Measurements from ENCODE around the gene SERPINB12.

The SERPINB12 gene

DNA sequence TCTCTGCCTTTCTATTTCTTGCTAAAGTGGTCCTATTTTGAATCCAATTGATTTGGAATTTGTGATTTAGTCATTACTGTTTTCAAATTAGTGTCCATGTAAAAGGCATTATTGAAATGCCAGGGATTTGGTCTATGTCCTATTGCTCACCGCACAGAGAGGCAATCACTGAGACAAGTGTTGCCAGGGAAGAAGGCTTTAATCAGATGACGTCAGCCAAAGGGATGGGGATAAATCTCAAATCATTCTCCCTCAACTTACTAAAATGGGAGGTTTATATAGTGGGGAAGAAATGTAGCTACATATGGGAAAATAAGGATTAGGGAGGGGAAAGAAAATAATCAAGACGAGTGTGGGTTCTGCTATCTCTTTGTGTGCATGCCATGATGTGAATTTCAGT lies 9.6 kb downstream of the SERPINB12 start:
- no peak for DNase-seq

DNA sequence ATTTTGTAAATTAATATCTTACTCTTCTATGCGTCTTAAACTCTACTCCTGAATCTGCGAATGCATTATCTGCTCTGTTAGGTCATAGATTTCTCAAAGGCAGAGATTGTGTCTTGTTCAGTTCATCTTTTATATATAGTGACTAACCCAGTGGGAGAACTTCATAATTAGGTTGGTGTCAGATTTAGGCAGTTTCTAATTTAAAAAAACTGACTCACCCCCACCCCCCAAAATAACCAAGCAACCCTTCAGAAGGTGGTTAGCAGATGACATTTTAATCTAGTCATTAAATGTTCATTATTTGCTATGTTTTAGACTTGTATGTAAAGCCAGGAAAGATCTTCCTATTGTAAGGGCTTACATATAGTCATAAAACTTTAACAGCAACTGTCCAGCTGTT lies 10.4 kb downstream of the SERPINB12 start:
- DNase-seq: no peak

DNA sequence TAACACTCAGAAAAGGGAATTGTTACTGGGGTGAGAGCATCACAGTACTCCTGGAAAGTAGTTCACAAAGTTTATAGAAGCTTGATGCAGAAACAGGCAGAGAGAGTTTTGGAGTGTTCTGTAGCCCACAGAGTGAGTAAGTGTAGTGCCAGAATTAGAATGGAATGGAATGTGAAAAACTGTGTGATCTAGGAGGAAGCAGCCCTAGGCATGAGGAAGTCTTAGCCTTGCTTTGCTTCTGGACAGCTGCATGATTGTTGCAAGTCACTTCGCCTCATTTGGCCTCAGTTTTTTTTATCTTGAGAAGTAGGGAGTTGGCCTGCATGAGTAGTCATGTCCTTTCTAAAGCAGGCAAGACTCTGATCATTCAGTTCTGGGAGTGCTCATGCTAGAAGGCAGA lies 10.9 kb downstream of the SERPINB12 start:
- DNase-seq: no peak

DNA sequence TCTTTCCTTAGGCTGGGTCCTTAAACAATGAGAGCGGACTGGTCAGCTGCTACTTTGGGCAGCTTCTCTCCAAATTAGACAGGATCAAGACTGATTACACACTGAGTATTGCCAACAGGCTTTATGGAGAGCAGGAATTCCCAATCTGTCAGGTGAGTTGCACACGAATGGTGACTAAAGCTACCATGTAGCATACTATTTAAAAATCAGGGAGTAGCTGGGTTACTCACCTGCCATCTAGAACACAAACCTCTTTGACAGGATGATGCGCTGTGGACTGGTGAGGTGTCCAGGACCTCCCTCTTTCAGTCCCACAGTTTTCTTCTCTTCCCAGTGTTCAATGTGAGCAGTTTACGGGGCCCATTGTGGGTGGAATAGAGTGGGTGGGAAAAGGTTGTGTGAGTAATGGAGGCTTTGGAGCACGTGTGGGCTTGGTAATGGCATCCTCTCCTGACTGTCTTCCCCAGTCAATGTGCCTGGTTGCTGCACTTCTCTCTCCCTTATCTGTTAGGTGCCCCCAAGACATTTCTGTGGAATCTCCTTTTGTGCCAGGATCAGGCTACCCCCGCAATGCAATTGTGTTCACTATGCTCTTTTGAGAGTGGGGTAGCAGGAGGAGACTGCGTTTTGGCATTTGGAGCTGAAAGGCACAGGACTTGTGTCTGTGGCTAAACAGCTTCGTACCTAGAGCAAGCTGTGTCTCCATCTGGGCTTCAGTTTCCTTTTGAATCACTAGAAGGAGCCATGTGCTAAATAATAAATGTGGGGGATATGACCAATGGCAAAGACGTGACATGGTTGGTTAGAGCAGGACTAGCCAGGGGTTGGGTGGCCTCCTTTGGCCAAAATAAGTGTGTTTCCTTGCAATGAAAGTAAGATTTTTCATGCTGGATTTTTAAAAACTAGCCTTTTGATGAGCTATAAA lies 17.7 kb downstream of the SERPINB12 start:
- DNase-seq: no peak

DNA sequence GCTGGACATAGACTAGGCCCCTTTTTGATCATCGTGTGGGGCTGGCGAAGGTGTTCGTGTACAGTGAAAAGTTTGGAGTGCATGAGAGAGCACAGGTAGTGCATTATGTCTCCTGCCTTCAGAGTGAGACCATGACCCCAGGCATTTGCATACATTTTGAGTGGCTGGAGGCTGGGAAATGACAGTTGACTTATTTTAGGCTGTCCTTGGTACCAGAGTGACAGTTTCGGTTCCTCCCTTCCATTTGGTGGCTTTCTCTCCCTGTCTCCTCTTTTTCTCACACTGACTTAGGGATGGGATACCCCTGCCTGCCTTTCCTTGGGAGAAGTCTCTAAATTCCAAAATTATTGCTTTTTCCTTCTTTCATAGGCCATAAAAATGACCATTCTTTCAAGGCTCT lies 20.1 kb downstream of the SERPINB12 start:
- DNase-seq: no peak

DNA sequence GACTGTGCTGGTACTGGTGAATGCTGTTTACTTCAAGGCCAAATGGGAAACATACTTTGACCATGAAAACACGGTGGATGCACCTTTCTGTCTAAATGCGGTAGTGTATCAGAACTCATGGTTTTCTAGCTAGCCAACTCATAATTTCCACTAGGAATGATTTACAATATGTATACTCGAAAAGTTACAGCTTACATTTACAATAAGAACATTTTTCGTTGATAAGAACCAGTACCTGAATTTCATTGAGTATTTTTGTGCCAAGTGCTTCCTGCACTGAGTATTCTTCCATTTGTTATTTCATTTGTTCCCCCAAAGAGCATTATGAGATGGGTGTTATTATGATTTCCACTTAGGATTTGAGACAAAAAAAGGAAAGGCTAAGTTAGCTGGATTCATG lies 21.9 kb downstream of the SERPINB12 start:
- no peak for DNase-seq

DNA sequence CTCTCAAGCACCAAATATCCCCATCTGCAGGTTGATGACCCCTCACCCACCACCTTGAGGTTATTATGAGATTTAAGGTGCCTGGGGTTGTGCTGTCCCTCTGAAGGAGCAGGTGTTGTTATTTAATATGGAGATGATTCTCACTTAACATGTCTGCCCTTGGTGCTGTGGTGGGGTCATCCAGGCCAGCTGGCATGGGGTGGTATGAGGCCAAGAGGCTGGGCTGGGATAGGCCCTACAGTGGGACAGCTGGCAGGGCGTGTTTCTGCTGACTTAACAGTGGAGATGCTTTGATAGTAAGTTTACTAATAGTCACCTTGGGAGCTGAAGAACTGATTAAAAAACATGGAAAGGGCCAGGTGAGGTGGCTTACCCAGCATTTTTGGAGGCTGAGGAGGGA lies 22.4 kb downstream of the SERPINB12 start:
- DNase-seq: no peak

DNA sequence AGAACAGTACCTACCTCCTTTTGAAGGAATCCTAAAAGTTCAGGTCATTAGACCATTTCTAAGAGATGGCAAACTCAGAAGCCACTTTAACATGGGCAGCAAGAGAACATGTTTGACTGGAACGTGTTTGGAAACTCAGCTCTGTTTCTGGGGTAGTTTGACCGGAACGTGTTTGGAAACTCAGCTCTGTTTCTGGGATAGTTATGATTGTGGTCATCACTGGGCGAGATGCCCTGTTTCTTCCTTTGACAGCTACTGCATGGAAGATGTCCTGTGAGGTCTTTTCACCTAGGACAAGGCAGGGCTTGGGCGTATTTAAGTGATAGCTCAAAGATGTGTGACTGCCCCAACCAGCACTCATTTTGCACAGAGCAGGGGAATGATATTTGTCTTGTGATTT lies 25.1 kb downstream of the SERPINB12 start:
- DNase-seq: no peak

DNA sequence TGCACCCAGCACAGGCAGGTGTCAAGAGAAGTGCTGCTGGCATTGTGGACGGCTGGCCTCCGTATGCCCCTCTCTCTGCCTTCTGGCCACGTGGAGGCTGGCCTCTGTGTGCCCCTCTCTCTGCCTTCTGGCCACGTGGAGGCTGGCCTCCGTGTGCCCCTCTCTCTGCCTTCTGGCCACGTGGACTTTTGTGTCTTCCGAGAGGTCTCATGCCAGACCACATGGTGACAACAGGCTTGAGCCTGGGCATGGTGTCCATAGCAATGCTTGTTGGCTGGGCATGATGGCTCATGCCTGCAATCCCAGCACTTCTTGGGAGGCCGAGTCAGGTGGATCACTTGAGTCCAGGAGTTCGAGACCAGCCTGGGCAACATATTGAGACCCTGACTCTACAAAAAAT lies 25.7 kb downstream of the SERPINB12 start:
- DNase-seq: no peak

DNA sequence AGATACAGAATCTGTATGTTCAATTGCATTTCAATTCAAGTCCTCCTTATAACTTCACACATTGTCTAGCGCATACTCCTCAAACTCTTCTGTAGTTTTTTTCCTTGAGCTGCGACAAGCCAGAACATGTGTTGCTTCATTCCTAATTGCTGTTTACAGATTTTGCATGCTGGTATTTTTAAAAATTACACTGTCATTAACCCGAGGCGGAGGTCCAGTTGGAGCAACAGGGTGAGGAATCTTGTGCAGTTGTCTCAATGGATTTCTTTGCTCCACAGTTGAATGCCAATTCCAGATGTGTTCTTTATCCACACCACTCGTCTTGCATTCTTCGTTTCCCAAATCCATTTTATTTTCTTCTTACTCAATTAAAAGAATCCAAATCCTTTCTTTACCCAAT lies 28.6 kb downstream of the SERPINB12 start:
- DNase-seq: no peak

DNA sequence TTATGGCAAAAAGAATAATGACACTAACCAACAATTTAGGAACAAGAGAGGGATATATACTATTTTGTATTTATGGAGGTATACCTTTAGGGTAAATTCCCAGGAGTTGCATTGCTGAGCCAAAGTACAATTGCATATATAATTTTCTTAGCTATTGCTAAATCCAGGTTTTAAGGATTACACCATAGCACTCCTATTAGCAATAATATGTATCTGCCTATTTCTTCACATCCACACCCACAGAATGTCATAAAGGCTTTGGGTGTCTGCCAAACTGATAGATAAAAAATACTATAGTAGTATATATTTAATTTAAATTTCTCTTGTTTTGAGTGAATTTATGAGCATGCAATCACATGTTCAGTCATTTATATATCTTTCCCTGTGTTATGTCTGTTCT lies 33.5 kb downstream of the SERPINB12 start:
- no peak for DNase-seq

DNA sequence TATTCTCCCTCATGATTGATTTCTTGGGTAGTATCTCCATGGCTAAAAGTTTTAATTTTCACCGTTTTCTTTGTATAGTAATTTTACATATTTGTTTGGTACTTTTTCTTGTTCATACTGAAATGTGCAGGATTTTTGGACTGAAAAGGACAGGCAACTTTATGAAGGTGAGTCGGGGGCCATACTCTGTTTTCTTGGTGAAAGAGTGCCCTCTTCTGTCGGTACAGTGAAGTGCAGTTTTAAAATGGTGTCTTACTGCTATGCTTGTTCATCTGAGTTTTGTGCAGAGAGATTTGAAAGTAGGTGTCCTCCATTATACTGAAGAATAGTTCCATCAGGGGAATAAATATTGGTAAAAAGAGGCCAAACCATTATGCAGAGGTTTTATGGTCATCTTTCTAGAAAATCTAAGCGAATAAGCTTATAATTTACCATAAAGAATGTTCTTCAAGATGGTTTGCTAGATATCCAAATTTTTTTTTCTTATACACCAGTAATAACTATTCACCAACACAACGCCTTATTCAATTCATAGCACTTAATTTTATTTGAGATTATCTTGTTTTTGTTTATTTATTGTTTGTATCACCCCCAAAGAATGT lies 36.3 kb downstream of the SERPINB12 start:
- peak in 1 of 2 experiments; percentile 43 for DNase-seq

DNA sequence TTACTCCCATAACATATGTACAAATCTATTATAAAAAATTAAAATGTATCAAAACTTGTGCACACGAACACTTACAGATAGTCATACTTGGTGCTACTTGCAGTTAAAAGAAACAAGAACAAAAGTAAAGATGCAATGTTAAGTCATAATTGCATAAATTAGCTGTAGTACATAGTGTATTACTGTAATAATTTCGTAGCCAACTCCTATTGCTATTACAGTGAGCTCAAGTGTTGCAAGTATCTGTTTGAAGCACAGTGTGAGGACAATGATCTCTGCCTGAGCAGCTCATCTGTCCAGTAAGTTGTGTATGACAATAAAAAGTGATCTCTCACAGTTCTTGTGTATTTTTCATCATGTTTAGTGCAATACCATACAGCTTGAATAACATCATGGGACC lies 37.4 kb downstream of the SERPINB12 start:
- no peak for DNase-seq

DNA sequence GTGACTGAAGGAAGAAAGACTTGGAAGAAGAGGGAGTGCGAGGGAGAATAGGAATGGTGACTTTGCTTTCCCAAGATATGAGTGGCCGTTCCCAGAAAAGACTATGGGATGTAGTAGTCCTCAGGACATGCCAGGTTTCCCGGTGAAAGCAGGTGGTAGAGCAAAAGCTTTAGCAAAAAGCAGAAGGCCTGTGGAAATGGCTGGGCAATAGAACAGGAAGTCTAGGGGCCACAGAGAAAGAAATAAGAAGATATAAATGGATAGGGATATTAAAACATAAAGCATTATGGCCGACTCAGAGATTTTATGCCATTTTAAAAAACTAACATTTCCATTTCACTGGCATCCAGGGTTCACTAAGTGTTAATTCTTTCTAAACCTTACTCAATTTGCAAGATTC lies 43.8 kb downstream of the SERPINB12 start:
- no peak for DNase-seq

DNA sequence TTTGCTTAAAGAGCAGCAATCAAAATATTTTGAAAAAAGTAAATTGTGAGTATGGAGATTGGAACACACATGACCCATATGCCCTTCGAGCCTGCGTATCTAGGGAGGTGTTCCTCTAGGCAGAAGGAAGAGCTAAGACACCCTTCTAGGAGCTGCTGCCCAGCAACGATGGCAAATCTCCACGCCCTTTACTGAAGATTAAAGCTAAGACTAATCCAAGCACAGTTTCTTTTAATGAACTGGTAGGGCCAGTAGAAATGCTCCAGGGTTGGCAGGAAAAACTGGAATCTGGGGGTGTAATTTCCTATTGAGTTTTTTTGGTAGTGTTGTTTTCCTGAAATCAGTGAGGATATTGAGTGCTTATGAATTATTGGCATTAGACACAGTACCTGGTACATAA lies 44.3 kb downstream of the SERPINB12 start:
- DNase-seq: no peak

DNA sequence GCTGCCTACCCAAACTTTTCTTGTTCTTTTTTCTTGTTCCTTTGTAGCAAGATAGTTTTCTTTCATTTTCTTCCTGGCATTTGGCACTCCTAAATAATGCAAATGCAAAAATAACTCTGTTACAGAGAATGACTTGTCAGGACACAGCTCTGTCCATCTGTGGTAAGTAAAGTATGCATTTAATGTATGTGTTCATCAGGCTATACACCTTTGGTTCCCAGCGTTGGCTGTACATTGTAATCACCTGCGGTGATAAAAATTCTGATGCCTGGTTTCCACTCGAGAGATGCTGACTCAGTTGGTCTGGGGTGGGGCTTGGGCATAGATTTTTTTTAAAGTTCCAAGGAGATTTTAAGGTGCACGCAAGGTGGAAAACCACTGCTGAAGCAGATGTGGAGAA lies 44.8 kb downstream of the SERPINB12 start, which contains the start of gene SERPINB13:
SERPINB13 (plus strand) TSS at position 378 of the 400 bp plus-strand sequence. CDS start 1,325 bp downstream, outside the sequence.
- no peak for DNase-seq

DNA sequence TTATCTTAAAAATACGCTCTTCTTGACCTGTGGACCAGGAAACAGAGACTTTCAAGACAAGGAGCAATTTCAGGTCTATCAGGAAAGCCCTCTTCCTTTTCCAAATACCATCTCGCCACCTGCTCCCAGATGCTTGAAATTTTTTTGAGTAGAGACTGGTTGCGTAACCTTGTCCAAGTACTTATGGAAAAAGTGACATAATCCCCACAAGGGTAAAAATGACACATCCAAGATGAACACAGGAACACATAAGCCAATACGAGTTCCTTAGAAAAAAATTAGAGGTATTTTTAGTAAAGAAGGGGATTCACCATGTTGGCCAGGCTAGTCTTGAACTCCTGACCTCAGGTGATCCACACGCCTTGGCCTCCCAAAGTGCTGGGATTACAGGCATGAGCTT lies 46.7 kb downstream of the SERPINB12 start:
- no peak for DNase-seq

DNA sequence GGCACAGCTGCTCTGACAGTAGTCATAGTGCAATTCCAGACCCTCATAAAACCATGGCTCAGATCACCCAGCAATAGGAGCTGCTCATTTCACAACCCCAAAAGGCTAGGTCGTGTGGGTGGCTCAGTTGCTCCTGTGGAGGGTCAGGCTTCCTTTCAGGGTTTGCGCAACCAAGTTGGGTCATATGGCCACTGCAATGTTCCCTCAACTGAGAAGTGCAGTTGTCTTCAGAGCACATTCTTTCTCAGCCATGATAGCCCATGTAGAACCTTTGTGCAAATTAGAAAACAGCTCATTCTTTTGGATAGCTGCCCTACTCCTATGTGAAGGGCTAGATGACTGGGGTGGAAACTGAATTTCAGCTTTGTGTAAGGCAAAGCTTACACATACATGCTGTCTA lies 48.2 kb downstream of the SERPINB12 start:
- DNase-seq: no peak

DNA sequence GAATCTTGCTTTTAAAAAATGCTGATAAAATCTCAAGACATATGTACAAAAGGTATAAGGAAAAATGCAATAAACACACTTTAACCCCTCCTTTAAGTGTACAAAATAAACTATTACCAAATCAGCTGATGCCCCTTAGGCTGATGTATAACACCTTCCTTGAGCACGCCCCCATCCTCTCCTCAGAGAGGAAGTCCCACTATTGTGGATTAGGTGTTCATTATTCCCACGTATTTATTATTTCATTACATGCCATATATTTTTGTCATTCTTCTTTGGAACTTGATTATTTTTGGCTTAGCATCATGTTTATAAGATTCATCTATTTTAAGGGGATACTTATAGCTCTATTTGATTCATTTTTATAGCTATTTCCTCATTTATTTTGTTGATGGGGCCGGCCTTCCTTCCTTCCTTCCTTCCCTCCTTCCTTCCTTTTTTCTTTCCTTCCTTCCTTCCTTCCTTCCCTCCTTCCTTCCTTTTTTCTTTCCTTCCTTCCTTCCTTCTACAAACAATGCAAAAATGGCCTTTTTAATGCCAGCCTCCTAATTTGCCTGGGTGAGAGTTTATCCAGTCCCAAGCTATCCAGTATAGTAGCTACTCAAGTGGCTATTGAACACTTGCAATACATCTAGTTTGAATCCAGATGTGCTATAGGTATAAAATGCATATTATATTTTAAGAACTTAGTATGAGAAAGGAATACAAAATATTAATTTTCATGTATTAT lies 49.0 kb downstream of the SERPINB12 start:
- no peak for DNase-seq

DNA sequence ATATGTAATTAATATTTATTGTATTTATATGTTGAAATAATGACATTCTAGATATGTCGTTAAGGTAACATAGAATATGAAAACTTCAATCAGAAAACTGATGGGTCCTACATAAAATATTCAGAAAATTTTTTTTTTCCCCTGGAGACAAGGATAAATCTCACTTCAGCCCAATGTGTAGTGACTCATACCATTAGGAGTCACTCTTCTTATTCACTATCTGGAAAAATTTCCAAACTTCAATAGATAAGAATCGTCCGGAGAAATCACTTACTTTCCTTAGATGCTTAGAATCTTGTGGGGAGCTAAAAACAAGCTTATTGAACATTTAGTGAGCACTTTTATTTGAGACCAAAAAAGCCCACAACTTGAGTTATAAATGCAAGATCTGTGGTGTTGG lies 49.6 kb downstream of the SERPINB12 start:
- no peak for DNase-seq

DNA sequence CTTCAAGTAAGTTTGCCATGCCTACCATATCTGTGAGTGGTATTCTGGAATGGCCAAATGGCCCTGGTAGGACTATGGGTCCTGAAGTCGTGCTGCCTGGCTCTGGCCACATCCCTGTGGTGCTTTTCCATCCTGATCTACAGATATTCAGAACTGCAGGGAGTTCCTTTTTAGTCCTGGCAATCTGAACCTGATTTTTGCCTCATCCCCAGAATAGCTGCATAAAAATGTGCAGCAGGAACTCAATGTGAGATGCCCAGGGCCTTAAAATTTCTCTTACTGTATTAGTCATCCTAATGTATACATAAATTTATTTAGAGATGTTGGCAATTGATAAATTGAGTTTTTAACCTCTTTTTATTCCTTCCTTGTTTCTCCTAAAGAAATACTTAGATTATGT lies 50.3 kb downstream of the SERPINB12 start:
- DNase-seq: no peak

DNA sequence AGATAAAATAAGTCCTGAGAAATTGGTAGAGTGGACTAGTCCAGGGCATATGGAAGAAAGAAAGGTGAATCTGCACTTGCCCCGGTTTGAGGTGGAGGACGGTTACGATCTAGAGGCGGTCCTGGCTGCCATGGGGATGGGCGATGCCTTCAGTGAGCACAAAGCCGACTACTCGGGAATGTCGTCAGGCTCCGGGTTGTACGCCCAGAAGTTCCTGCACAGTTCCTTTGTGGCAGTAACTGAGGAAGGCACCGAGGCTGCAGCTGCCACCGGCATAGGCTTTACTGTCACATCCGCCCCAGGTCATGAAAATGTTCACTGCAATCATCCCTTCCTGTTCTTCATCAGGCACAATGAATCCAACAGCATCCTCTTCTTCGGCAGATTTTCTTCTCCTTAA lies 54.8 kb downstream of the SERPINB12 start:
- DNase-seq: no peak

DNA sequence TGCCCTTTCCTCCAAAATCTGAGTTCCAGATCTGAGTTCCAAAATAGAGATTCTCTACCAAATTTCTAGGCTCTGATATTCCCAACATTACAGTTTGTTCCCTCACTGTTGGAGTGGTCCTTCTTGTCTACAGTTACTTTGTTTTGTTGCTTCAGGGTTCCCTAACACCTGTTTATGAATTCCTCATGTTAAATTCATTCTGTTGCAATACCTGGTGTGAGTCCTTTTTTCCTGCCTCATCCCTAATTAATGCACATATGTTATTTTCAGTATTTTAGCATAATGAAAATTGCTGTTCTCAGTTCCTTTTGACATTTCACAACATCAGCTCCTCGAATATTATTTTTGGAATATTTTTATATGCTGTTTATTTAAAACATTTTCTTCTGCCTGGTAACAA lies 61.2 kb downstream of the SERPINB12 start:
- DNase-seq: no peak

DNA sequence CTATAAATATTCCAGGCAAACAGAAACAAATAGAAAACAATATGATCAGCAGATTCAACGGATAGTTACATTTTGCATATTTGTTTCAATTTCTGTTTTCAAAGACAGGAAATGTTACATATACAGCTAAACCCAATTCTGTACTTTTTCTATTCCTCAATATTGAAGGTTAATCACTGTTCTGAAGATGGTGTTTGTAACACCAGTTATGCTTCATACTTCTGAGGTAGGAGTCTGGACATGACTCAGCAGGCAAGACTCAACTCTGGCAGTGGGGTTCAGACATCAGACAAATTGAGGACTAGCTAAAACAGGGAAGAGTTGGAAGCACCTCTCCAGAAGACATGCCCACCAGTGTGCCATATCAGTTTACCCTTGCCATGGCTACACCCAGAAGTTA lies 61.6 kb downstream of the SERPINB12 start:
- no peak for DNase-seq
